PFSK-1 (cell line): Measurements from ENCODE around the gene YIPF4.

Experiments used
- FOXP2 ChIP-seq: optimal IDR thresholded peaks from 2 replicates; pipeline ENCODE3; 2011; ENCODE audit warnings: borderline replicate concordance, control low read depth, inconsistent platforms; ENCODE audit not compliant: insufficient read depth; ENCODE audit errors: extremely low read length, extremely low read depth
- POLR2AphosphoS5 ChIP-seq: IDR thresholded peaks from 2 replicates; pipeline ENCODE4 v1.6.1; 2012; ENCODE audit warnings: low read depth, mild to moderate bottlenecking, control low read depth, low read length, moderate library complexity
- SIN3A ChIP-seq: IDR thresholded peaks from 2 replicates; pipeline ENCODE4 v1.6.1; 2012; ENCODE audit warnings: mild to moderate bottlenecking, low read length, moderate library complexity, borderline replicate concordance; ENCODE audit not compliant: insufficient read depth
- TAF1 ChIP-seq: IDR thresholded peaks from 2 replicates; pipeline ENCODE4 v1.6.1; 2012; ENCODE audit warnings: low read length, control low read depth, borderline replicate concordance; ENCODE audit not compliant: insufficient read depth
- TF ChIP-seq, protein P1 (sequence below), 2 experiments: IDR thresholded peaks; 2 replicates each; pipeline versions ENCODE4 v1.6.1 to v1.8.0; 2011 to 2012; ENCODE audit warnings: low read depth in 2 of 2, low read length in 2 of 2, control low read depth in 1 of 2, inconsistent platforms in 1 of 2, mild to moderate bottlenecking in 1 of 2, moderate library complexity in 1 of 2; ENCODE audit not compliant: insufficient read depth in 1 of 2

DNA sequence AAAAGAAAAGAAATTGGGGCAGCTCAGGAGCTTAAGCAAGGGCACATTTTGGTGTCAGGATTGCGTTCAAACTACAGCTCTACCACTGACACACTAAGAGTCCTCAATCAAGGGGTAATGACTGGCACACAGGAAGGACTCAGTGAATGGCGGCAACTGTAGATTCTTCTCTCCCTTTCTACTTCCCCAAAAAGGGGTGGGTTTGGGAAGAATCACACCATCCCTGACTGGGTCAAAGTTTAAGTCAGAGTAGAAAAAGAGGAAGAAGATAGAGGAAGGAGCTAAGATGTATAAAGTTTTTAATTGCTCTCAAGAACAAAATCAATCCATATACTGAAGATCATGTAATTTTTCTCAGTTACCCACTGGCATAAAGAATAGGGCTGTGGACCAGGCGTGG, 15.6 kb upstream of the YIPF4 start:
- no peak for TF ChIP-seq POLR2AphosphoS5
- TF ChIP-seq SIN3A = no peak
- TF ChIP-seq FOXP2 = no peak
- no peak for TF ChIP-seq TAF1
- TF ChIP-seq, protein P1, sequence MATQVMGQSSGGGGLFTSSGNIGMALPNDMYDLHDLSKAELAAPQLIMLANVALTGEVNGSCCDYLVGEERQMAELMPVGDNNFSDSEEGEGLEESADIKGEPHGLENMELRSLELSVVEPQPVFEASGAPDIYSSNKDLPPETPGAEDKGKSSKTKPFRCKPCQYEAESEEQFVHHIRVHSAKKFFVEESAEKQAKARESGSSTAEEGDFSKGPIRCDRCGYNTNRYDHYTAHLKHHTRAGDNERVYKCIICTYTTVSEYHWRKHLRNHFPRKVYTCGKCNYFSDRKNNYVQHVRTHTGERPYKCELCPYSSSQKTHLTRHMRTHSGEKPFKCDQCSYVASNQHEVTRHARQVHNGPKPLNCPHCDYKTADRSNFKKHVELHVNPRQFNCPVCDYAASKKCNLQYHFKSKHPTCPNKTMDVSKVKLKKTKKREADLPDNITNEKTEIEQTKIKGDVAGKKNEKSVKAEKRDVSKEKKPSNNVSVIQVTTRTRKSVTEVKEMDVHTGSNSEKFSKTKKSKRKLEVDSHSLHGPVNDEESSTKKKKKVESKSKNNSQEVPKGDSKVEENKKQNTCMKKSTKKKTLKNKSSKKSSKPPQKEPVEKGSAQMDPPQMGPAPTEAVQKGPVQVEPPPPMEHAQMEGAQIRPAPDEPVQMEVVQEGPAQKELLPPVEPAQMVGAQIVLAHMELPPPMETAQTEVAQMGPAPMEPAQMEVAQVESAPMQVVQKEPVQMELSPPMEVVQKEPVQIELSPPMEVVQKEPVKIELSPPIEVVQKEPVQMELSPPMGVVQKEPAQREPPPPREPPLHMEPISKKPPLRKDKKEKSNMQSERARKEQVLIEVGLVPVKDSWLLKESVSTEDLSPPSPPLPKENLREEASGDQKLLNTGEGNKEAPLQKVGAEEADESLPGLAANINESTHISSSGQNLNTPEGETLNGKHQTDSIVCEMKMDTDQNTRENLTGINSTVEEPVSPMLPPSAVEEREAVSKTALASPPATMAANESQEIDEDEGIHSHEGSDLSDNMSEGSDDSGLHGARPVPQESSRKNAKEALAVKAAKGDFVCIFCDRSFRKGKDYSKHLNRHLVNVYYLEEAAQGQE (IDR thresholded peaks at IDR 0.05; ENCODE audit: insufficient read depth in 1 of 2, low read depth in 2 of 2, low read length in 2 of 2) = no peak
